Glomerular endothelial cell (primary cell): ENCODE data around the gene TRIP10. TPM values are rescaled to one million over a fixed set of nuclear protein-coding genes. Genes with fewer than 3 reads are reported as not detected.
A peak's percentile ranks its signal among the peaks of the same experiment; 100 is the strongest.

Experiments
- DNase-seq: peaks from one replicate; pipeline ENCODE4 v3.0.0-alpha.2; 2011; ENCODE audit warnings: low read depth, low spot score; ENCODE audit errors: extremely low read depth
- total RNA-seq: library from RNA; depleted of rRNA; stranded (reverse); fragments of >200 nt; gene quantifications from 2 replicates; pipeline ENCODE4 v1.2.3, GENCODE V29; 2015

The TRIP10 gene
- total RNA-seq, 1 donor from 2014 or later: 83.8 TPM

GRCh38 chr19:6723738-6724137 lies 15.7 kb upstream of the TRIP10 start:
- no peak for DNase-seq

- no peak for DNase-seq
Observed at GRCh38 chr19:6724631-6725492, 14.6 kb upstream of the TRIP10 start.

GRCh38 chr19:6725513-6726231 lies 13.8 kb upstream of the TRIP10 start:
- DNase-seq: no peak

- DNase-seq: no peak
Observed at GRCh38 chr19:6728346-6728745, 11.1 kb upstream of the TRIP10 start.

GRCh38 chr19:6729573-6730152 lies 9.8 kb upstream of the TRIP10 start:
- DNase-seq: no peak

GRCh38 chr19:6730153-6730804 lies 9.2 kb upstream of the TRIP10 start:
- no peak for DNase-seq

- DNase-seq: no peak
Observed at GRCh38 chr19:6730941-6731670, 8.4 kb upstream of the TRIP10 start.

- DNase-seq: no peak
Observed at GRCh38 chr19:6731822-6732221, 7.7 kb upstream of the TRIP10 start.

- DNase-seq: no peak
Observed at GRCh38 chr19:6732803-6733337, 6.6 kb upstream of the TRIP10 start.

GRCh38 chr19:6733338-6734095 lies 6.0 kb upstream of the TRIP10 start:
- no peak for DNase-seq

- DNase-seq: no peak
Observed at GRCh38 chr19:6734096-6734696, 5.3 kb upstream of the TRIP10 start.

- no peak for DNase-seq
Observed at GRCh38 chr19:6735181-6735911, 4.1 kb upstream of the TRIP10 start.

GRCh38 chr19:6736169-6736916 lies 3.1 kb upstream of the TRIP10 start:
- no peak for DNase-seq

GRCh38 chr19:6736917-6737283 lies 2.6 kb upstream of the TRIP10 start:
- DNase-seq: no peak

GRCh38 chr19:6737284-6737872 lies 2.1 kb upstream of the TRIP10 start, which contains the start of gene GPR108:
Gene GPR108, minus strand, starts transcription at chr19:6737580. Its CDS starts 4 bp downstream, at chr19:6737576.
- DNase-seq: peak; percentile 100

GRCh38 chr19:6737873-6738786 lies 1.4 kb upstream of the TRIP10 start:
- DNase-seq: no peak
